Bronchial epithelial cell (primary cell): Measurements from ENCODE around the gene MTX2. TPM values are rescaled to one million over a fixed set of nuclear protein-coding genes. Genes with fewer than 3 reads are reported as not detected.
A peak's percentile ranks its signal among the peaks of the same experiment; 100 is the strongest.

Experiments used
- DNase-seq: peaks from one replicate; pipeline ENCODE4 v3.0.0-alpha.2; 2010; ENCODE audit warnings: low read depth
- FAIRE-seq: peaks from 2 replicates; lab custom pipeline; 2011; peaks lifted over from hg19 to GRCh38; lab: Jason Lieb, UNC
- H3K27me3 ChIP-seq: 2 replicates; pipeline ENCODE4 v1.5.1; 2011; ENCODE audit warnings: low read length; ENCODE audit not compliant: control insufficient read depth, insufficient read depth
- H3K36me3 ChIP-seq: 2 replicates; pipeline ENCODE4 v1.5.1; 2011; ENCODE audit warnings: low read length; ENCODE audit not compliant: control insufficient read depth, insufficient read depth
- H3K4me3 ChIP-seq: 2 replicates; pipeline ENCODE4 v1.5.1; 2011; ENCODE audit warnings: mild to moderate bottlenecking, low read depth, low read length, control low read depth
- total RNA-seq: library from RNA; depleted of rRNA; stranded (reverse); fragments of >200 nt; gene quantifications from 2 replicates; pipeline ENCODE4 v1.2.1, GENCODE V29; 2014
- TF ChIP-seq, protein P1 (sequence below): IDR thresholded peaks from 2 replicates; pipeline ENCODE4 v1.5.1; 2011; ENCODE audit warnings: mild to moderate bottlenecking, moderate library complexity, low read length, control low read depth, inconsistent platforms; ENCODE audit not compliant: insufficient read depth, severe bottlenecking

Gene MTX2
- total RNA-seq, 1 donor from 2014 or later: 24.5 TPM

DNA sequence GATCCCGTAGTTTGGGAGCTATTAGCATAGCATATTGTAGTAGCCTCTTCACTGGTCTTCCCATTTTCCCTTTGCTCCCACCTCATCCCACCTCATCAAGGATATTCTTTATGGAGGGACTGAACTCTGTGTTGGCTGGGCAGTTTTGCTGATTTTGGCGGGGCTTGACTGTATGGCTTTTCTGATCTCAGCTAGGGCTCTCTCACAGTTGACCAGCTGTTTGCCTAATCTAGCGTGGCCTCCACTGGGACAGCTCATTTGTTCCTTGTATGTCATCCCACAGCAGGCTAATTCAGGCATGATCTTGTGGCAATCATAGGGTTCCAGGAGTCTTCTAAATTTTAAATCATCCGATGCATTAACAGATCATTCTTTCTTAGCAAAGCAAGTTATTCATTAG lies 30.2 kb upstream of the MTX2 start:
- no peaks in the 10 kb centered on the region for H3K36me3 ChIP-seq
- H3K4me3 ChIP-seq: no peak overlapping the region
- no peaks in the 10 kb centered on the region for H3K27me3 ChIP-seq
- TF ChIP-seq, protein P1, sequence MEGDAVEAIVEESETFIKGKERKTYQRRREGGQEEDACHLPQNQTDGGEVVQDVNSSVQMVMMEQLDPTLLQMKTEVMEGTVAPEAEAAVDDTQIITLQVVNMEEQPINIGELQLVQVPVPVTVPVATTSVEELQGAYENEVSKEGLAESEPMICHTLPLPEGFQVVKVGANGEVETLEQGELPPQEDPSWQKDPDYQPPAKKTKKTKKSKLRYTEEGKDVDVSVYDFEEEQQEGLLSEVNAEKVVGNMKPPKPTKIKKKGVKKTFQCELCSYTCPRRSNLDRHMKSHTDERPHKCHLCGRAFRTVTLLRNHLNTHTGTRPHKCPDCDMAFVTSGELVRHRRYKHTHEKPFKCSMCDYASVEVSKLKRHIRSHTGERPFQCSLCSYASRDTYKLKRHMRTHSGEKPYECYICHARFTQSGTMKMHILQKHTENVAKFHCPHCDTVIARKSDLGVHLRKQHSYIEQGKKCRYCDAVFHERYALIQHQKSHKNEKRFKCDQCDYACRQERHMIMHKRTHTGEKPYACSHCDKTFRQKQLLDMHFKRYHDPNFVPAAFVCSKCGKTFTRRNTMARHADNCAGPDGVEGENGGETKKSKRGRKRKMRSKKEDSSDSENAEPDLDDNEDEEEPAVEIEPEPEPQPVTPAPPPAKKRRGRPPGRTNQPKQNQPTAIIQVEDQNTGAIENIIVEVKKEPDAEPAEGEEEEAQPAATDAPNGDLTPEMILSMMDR: no peak
- DNase-seq (no peak), FAIRE-seq (no peak)

DNA sequence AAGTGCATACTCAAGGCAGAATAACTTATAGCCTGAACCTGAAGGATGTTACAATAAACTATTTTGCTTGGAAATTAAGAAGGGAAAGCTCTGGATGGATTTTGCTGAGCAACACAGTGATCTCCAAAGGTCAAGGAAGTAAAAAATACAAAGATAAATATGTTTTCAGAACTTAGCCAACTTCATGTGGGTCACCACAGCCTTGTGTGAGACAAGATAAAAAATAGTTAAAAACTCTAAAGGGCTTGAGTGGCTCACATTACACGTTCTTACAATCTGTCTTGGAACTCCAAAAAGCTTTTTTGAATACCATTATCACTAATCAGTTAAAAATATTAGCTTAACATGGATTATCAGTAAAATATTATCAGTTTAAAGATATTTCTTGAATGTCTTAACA lies 28.9 kb upstream of the MTX2 start:
- Histone ChIP-seq H3K36me3 (no peaks in the 10 kb centered on the region), H3K4me3 (no peak overlapping the region), H3K27me3 (no peaks in the 10 kb centered on the region)
- TF ChIP-seq, protein P1: no peak
- FAIRE-seq: no peak
- DNase-seq: no peak

DNA sequence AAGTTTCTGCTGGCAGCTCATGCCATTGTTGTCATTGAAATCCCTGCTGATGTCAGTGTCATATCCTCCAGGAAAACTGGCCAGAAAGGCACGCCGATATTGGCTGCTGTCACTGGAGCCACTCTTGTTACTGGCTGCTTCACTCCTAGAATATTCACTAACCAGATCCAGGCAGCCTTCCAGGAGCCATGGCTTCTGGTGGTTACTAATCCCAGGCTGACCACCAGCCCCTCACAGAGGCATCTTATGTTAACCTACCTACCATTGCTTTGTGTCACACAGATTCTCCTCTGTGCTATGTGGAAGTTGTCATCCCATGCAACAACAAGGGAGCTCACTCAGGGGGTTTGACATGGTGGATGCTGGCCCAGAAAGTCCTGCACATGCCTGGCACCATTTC lies 27.0 kb upstream of the MTX2 start:
- no peaks in the 10 kb centered on the region for H3K27me3 ChIP-seq
- DNase-seq: no peak
- FAIRE-seq: no peak
- H3K4me3 ChIP-seq: no peak overlapping the region
- TF ChIP-seq, protein P1: no peak
- H3K36me3 ChIP-seq: no peaks in the 10 kb centered on the region

DNA sequence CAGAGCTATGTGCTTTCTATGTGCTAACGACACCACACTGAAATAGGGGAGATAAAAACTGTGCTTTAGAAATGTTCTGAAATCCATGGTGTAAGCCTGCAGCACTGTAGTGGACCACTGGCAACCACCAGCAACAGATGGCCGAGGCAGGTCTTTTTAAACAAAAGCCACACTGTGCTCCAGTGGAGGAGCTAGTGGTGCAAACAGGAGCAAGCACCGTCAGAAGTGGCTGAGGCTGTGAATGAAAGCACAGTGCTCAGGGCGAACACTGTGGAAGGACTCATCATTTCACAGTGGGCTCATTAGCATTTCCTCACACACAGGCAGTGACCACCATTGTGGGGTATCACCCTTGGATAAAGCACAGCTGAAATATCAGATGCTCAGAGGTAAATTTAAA lies 22.9 kb upstream of the MTX2 start:
- Histone ChIP-seq H3K27me3 (no peaks in the 10 kb centered on the region), H3K4me3 (no peak overlapping the region), H3K36me3 (no peaks in the 10 kb centered on the region)
- DNase-seq (no peak), FAIRE-seq (no peak)
- TF ChIP-seq, protein P1: no peak

DNA sequence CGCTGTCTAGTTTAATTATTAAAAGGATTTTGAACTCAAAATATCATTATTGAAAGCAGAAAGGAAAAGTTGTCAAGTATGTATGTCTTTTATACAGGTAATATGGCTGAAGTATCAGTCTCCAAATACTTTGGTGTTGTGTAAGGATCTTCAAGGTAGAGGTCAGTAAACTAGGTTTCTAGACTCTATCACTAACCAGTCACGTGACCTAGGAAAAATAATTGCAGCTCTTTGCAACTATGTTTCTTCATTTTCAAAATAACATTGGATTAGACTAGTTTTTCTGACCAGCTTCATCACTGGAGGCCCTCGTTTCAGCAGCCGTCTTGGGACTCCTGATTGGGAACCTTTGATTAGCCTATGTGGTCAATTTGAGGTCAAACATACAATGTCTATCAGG lies 21.4 kb upstream of the MTX2 start:
- Histone ChIP-seq H3K36me3 (no peaks in the 10 kb centered on the region), H3K4me3 (no peak overlapping the region), H3K27me3 (no peaks in the 10 kb centered on the region)
- DNase-seq (no peak), FAIRE-seq (no peak)
- TF ChIP-seq, protein P1: no peak

DNA sequence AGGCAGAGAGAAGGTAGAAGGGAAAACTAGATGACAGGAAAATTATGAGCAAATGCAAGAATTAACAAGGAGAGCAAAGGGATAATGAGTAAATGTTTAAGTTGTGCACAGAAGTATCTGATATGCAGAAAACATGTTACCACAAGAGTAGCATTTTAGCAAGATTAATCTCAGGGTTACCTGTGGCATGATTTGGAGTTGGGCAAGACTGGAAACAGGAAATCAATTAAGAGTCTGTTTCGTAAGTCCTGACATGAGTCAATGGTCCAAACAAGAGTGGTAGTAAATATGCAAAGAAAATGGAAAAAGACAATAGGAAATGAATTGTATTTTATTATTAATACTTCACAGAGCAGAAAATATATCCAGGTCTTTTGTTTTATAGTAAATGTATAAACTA lies 17.3 kb upstream of the MTX2 start:
- DNase-seq (peak; percentile 97), FAIRE-seq (peak; percentile 18)
- TF ChIP-seq, protein P1: no peak

More for the DNA sequence above, 17.3 kb upstream of the MTX2 start:
- no peak overlapping the region for H3K4me3 ChIP-seq
- no peaks in the 10 kb centered on the region for H3K27me3 ChIP-seq
- H3K36me3 ChIP-seq: no peaks in the 10 kb centered on the region
